Endodermal cell (in vitro differentiated cells): ENCODE measurements around the gene TMEM208. TPM values are rescaled to one million over a fixed set of nuclear protein-coding genes. Genes with fewer than 3 reads are reported as not detected.

ENCODE experiments used
- DNase-seq: peaks from one replicate; pipeline ENCODE4 v3.0.0-alpha.2; 2017
- H3K27ac ChIP-seq: 2 replicates; pipeline ENCODE4 v1.5.1; 2013; ENCODE audit warnings: mild to moderate bottlenecking, low read depth, low read length, moderate library complexity
- H3K27me3 ChIP-seq: 2 replicates; pipeline ENCODE4 v1.6.1; 2013; ENCODE audit warnings: mild to moderate bottlenecking, low read length, moderate library complexity; ENCODE audit not compliant: insufficient read depth, control insufficient read depth, poor library complexity, severe bottlenecking
- H3K36me3 ChIP-seq: 2 replicates; pipeline ENCODE4 v1.7.0; 2013; ENCODE audit warnings: mild to moderate bottlenecking, low read length, moderate library complexity; ENCODE audit not compliant: control insufficient read depth, insufficient read depth
- H3K4me1 ChIP-seq: one replicate; pipeline ENCODE4 v1.7.0; 2013; ENCODE audit warnings: low read length; ENCODE audit not compliant: control insufficient read depth, insufficient read depth
- H3K4me3 ChIP-seq: 2 replicates; pipeline ENCODE4 v1.5.1; 2013; ENCODE audit warnings: mild to moderate bottlenecking, low read length, moderate library complexity
- H3K9ac ChIP-seq: 2 replicates; pipeline ENCODE4 v1.6.1; 2013; ENCODE audit warnings: mild to moderate bottlenecking, low read length, moderate library complexity; ENCODE audit not compliant: poor library complexity, severe bottlenecking; ENCODE audit errors: extremely low read depth
- H3K9me3 ChIP-seq: 2 replicates; pipeline ENCODE4 v1.6.1; 2013; ENCODE audit warnings: mild to moderate bottlenecking, low read length, moderate library complexity; ENCODE audit not compliant: control insufficient read depth
- H3K27ac Mint-ChIP-seq: 2 replicates; pipeline ENCODE4 v1.8.0; 2020; ENCODE audit warnings: mixed read lengths
- H3K27me3 Mint-ChIP-seq: 2 replicates; pipeline ENCODE4 v1.8.0; 2021; ENCODE audit warnings: mild to moderate bottlenecking, mixed read lengths; ENCODE audit not compliant: insufficient read depth
- H3K36me3 Mint-ChIP-seq: 2 replicates; pipeline ENCODE4 v1.8.0; 2020; ENCODE audit warnings: low read depth, mixed read lengths
- H3K4me1 Mint-ChIP-seq: 2 replicates; pipeline ENCODE4 v1.8.0; 2020; ENCODE audit warnings: mixed read lengths
- H3K4me3 Mint-ChIP-seq: 2 replicates; pipeline ENCODE4 v1.8.0; 2020; ENCODE audit warnings: mild to moderate bottlenecking, moderate library complexity, mixed read lengths
- H3K9me3 Mint-ChIP-seq: 2 replicates; pipeline ENCODE4 v1.8.0; 2020; ENCODE audit warnings: mild to moderate bottlenecking, mixed read lengths
- CTCF ChIP-seq: fragments of 200-600 bp; sonication (generic); conservative IDR thresholded peaks from 2 replicates; pipeline ENCODE4 v1.5.0; 2021; ENCODE audit warnings: antibody characterized with exemption, mild to moderate bottlenecking
- WGBS, 2 experiments: methylation state at CpG; one replicate each; pipeline versions ENCODE4 v1.1.5 to v1.1.7; 2013; ENCODE audit warnings: missing lambda C conversion rate in 2 of 2, mixed read lengths in 1 of 2; ENCODE audit not compliant: insufficient coverage in 1 of 2, insufficient read length in 1 of 2; 5-methylcytosine and 5-hydroxymethylcytosine counted together
- total RNA-seq, 2 donors: library from RNA; stranded (reverse); fragmentation: NEBNext Ultra II Directional in 1 of 2; extraction: Animal tissue kit (Norgen Biotek cat#: 25700) in 1 of 2; gene quantifications; 2 replicates in 1 of 2; 3 replicates in 1 of 2; pipeline ENCODE4 v1.2.1, GENCODE V29; 2021

Gene TMEM208
- total RNA-seq, 2 donors from 2014 or later: 43.1 to 46.4 TPM

GRCh38 chr16:67184453-67184994 is 42.4 kb upstream of the TMEM208 start:
- Mint-ChIP-seq H3K4me1 (peaks cover 14% of the 10 kb centered on the region), H3K27me3 (peaks cover 23% of the 10 kb centered on the region), H3K36me3 (no peaks in the 10 kb centered on the region), H3K27ac (no peak overlapping the region), H3K9me3 (no peaks in the 10 kb centered on the region), H3K4me3 (no peak overlapping the region)
- Histone ChIP-seq H3K36me3 (peaks cover 7% of the 10 kb centered on the region), H3K4me3 (peak overlapping the region; percentile 84), H3K27me3 (peaks cover 21% of the 10 kb centered on the region), H3K27ac (no peak overlapping the region), H3K4me1 (peaks cover 6% of the 10 kb centered on the region), H3K9me3 (no peaks in the 10 kb centered on the region), H3K9ac (no peak overlapping the region)
- 14 to 15% methylated on average over 15 to 59 of the region's 59 CpGs for WGBS, 2 experiments
- TF ChIP-seq CTCF: no peak
- peak; percentile 76 for DNase-seq

GRCh38 chr16:67184995-67185650 is 41.8 kb upstream of the TMEM208 start:
- TF ChIP-seq CTCF: peak; percentile 88
- H3K36me3 ChIP-seq: peaks cover 7% of the 10 kb centered on the region
- Mint-ChIP-seq H3K36me3 (no peaks in the 10 kb centered on the region), H3K4me1 (peaks cover 14% of the 10 kb centered on the region), H3K4me3 (no peak overlapping the region), H3K9me3 (no peaks in the 10 kb centered on the region), H3K27ac (no peak overlapping the region), H3K27me3 (peaks cover 23% of the 10 kb centered on the region)
- peaks cover 21% of the 10 kb centered on the region for H3K27me3 ChIP-seq
- no peak overlapping the region for H3K4me3 ChIP-seq
- 17 to 19% methylated on average over 24 to 43 of the region's 43 CpGs for WGBS, 2 experiments
- peaks cover 6% of the 10 kb centered on the region for H3K4me1 ChIP-seq
- no peaks in the 10 kb centered on the region for H3K9me3 ChIP-seq
- DNase-seq: peak; percentile 99
- no peak overlapping the region for H3K27ac ChIP-seq
- no peak overlapping the region for H3K9ac ChIP-seq

- DNase-seq: no peak
- H3K4me1 Mint-ChIP-seq: peaks cover 14% of the 10 kb centered on the region
Observed at GRCh38 chr16:67185651-67186134, 41.2 kb upstream of the TMEM208 start.

More at GRCh38 chr16:67185651-67186134, 41.2 kb upstream of the TMEM208 start:
- H3K4me1 ChIP-seq: peaks cover 6% of the 10 kb centered on the region
- H3K27me3 Mint-ChIP-seq: peaks cover 23% of the 10 kb centered on the region
- H3K9me3 ChIP-seq: no peaks in the 10 kb centered on the region
- H3K36me3 Mint-ChIP-seq: no peaks in the 10 kb centered on the region
- no peak overlapping the region for H3K4me3 Mint-ChIP-seq
- no peak overlapping the region for H3K9ac ChIP-seq
- 22 to 51% methylated on average over 2 to 10 of the region's 12 CpGs for WGBS, 2 experiments
- no peak for TF ChIP-seq CTCF
- peaks cover 21% of the 10 kb centered on the region for H3K27me3 ChIP-seq
- H3K27ac Mint-ChIP-seq: no peak overlapping the region
- no peak overlapping the region for H3K27ac ChIP-seq
- H3K36me3 ChIP-seq: peaks cover 7% of the 10 kb centered on the region
- no peaks in the 10 kb centered on the region for H3K9me3 Mint-ChIP-seq
- no peak overlapping the region for H3K4me3 ChIP-seq
